Neural cell (in vitro differentiated cells): ENCODE results near the gene BLVRB. TPM values are rescaled to one million over a fixed set of nuclear protein-coding genes. Genes with fewer than 3 reads are reported as not detected.

Experiments used
- polyA plus RNA-seq: library from polyadenylated mRNA; depleted of rRNA; stranded (reverse); fragments of >200 nt; gene quantifications from 2 replicates; pipeline ENCODE4 v1.2.3, GENCODE V29; 2014
- small RNA-seq, 3 experiments: library from RNA; depleted of rRNA; stranded (forward); fragments of <200 nt; gene quantifications; one replicate each; pipeline ENCODE3, GENCODE V24; 2012

Gene BLVRB
- polyA plus RNA-seq, 1 donor from 2014 or later, result 9.9 TPM

Small RNAs within 50 kb of the gene (small RNA-seq; reads per million reads assigned to genes)
- 0 reads per million in 3 experiments for gene RF00017

Other genes with a start within 250 kb of the BLVRB start
- gene TTC9B, start 247.4 kb downstream of the BLVRB start, polyA plus RNA-seq, result 111 and 132 TPM in 2 replicates
- gene CCNP, start 239.1 kb downstream of the BLVRB start, polyA plus RNA-seq, result 0.30 and 0.32 TPM in 2 replicates
- 131 and 132 TPM in 2 replicates for gene AKT2, start 180.4 kb downstream of the BLVRB start, polyA plus RNA-seq
- 14.3 and 22.8 TPM in 2 replicates for gene C19orf47, start 117.3 kb downstream of the BLVRB start, polyA plus RNA-seq
- 426 and 454 TPM in 2 replicates for gene PLD3, start 117.0 kb downstream of the BLVRB start, polyA plus RNA-seq
- not detected in 2 replicates for gene HIPK4, start 75.6 kb downstream of the BLVRB start, polyA plus RNA-seq
- 0.20 and 0.36 TPM in 2 replicates for gene PRX, start 52.4 kb downstream of the BLVRB start, polyA plus RNA-seq
- 3.3 and 5.1 TPM in 2 replicates for gene SERTAD1, start 39.8 kb downstream of the BLVRB start, polyA plus RNA-seq
- gene SERTAD3, start 21.4 kb downstream of the BLVRB start, polyA plus RNA-seq, result 7.6 and 9.0 TPM in 2 replicates
- 10.4 and 12.7 TPM in 2 replicates for gene SPTBN4, start 1.3 kb upstream of the BLVRB start, polyA plus RNA-seq
- gene SHKBP1, start 111.1 kb upstream of the BLVRB start, polyA plus RNA-seq, result 3.8 and 6.3 TPM in 2 replicates
- 55.6 and 59.7 TPM in 2 replicates for gene LTBP4, start 135.6 kb upstream of the BLVRB start, polyA plus RNA-seq
- gene NUMBL, start 224.9 kb upstream of the BLVRB start, polyA plus RNA-seq, result 20.5 and 27.7 TPM in 2 replicates